Activated T-helper 17 cell treated with anti-CD3 and anti-CD28 coated beads, Interleukin-2, amount 50 U/mL, for 72 hours (primary cell): Measurements from ENCODE around the gene LRRC46. TPM values are rescaled to one million over a fixed set of nuclear protein-coding genes. Genes with fewer than 3 reads are reported as not detected.

Experiments
- ATAC-seq: fragments of 150-1000 bp; cut with Tn5 transposase; replicated peaks from 2 replicates; pipeline ENCODE4 v1.10.0; 2021; ENCODE audit warnings: mild to moderate bottlenecking, moderate library complexity
- H3K27ac Mint-ChIP-seq: one replicate; pipeline ENCODE4 v1.8.0; 2022; ENCODE audit warnings: mixed read lengths
- H3K27me3 Mint-ChIP-seq: one replicate; pipeline ENCODE4 v1.8.0; 2022; ENCODE audit warnings: mixed read lengths
- H3K36me3 Mint-ChIP-seq: one replicate; pipeline ENCODE4 v1.8.0; 2022; ENCODE audit warnings: low read depth, mild to moderate bottlenecking, mixed read lengths
- H3K4me1 Mint-ChIP-seq: one replicate; pipeline ENCODE4 v1.8.0; 2022; ENCODE audit warnings: mixed read lengths
- H3K4me3 Mint-ChIP-seq: one replicate; pipeline ENCODE4 v1.8.0; 2022; ENCODE audit warnings: mild to moderate bottlenecking, mixed read lengths
- H3K9me3 Mint-ChIP-seq: one replicate; pipeline ENCODE4 v1.8.0; 2022; ENCODE audit warnings: mixed read lengths
- total RNA-seq, 2 donors: library from RNA; stranded (reverse); gene quantifications; one replicate each; pipeline ENCODE4 v1.2.3, GENCODE V29; 2022

LRRC46 gene
- total RNA-seq = under 1 TPM; 0.58 to 0.61 TPM

- Mint-ChIP-seq H3K4me1 (peaks cover 38% of the 10 kb centered on the region), H3K27ac (peak within 1 kb of the TSS; percentile 96), H3K36me3 (peaks cover 48% of the 10 kb centered on the region), H3K27me3 (no peaks in the 10 kb centered on the region), H3K4me3 (peak within 1 kb of the TSS; percentile 98), H3K9me3 (no peaks in the 10 kb centered on the region)
- ATAC-seq = peak; percentile 87
Measured at GRCh38 chr17:47831003-47831933, at the start of gene LRRC46, which contains the start of gene MRPL10. LRRC46 (plus strand) TSS chr17:47831670; CDS start chr17:47831990, 320 bp downstream. MRPL10 (minus strand) TSS chr17:47831541; CDS start chr17:47831511, 30 bp downstream.

- H3K4me3 Mint-ChIP-seq = no peak overlapping the region
- peaks cover 39% of the 10 kb centered on the region for H3K27me3 Mint-ChIP-seq
- H3K9me3 Mint-ChIP-seq = no peaks in the 10 kb centered on the region
- ATAC-seq = no peak
- no peaks in the 10 kb centered on the region for H3K4me1 Mint-ChIP-seq
- no peaks in the 10 kb centered on the region for H3K36me3 Mint-ChIP-seq
- no peak overlapping the region for H3K27ac Mint-ChIP-seq
Measured at GRCh38 chr17:47785538-47786123, 45.8 kb upstream of the LRRC46 start.

- Mint-ChIP-seq H3K27ac (no peak overlapping the region), H3K4me1 (no peaks in the 10 kb centered on the region), H3K36me3 (no peaks in the 10 kb centered on the region), H3K9me3 (no peaks in the 10 kb centered on the region), H3K4me3 (peak overlapping the region; percentile 70), H3K27me3 (peaks cover 44% of the 10 kb centered on the region)
- peak; percentile 97 for ATAC-seq
Measured at GRCh38 chr17:47789611-47790561, 41.6 kb upstream of the LRRC46 start.

- H3K9me3 Mint-ChIP-seq = no peaks in the 10 kb centered on the region
- H3K27me3 Mint-ChIP-seq = peaks cover 48% of the 10 kb centered on the region
- peak overlapping the region; percentile 70 for H3K4me3 Mint-ChIP-seq
- H3K4me1 Mint-ChIP-seq = no peaks in the 10 kb centered on the region
- ATAC-seq = no peak
- peak overlapping the region; percentile 46 for H3K27ac Mint-ChIP-seq
- no peaks in the 10 kb centered on the region for H3K36me3 Mint-ChIP-seq
Measured at GRCh38 chr17:47791025-47791424, 40.4 kb upstream of the LRRC46 start.

- peaks cover 50% of the 10 kb centered on the region for H3K27me3 Mint-ChIP-seq
- H3K9me3 Mint-ChIP-seq = no peaks in the 10 kb centered on the region
- ATAC-seq = no peak
- no peaks in the 10 kb centered on the region for H3K36me3 Mint-ChIP-seq
- no peak overlapping the region for H3K4me3 Mint-ChIP-seq
- H3K27ac Mint-ChIP-seq = no peak overlapping the region
- H3K4me1 Mint-ChIP-seq = no peaks in the 10 kb centered on the region
Measured at GRCh38 chr17:47792457-47792856, 39.0 kb upstream of the LRRC46 start.

GRCh38 chr17:47792979-47793378 lies 38.5 kb upstream of the LRRC46 start:
- Mint-ChIP-seq H3K27me3 (peaks cover 51% of the 10 kb centered on the region), H3K9me3 (no peaks in the 10 kb centered on the region), H3K4me1 (no peaks in the 10 kb centered on the region), H3K4me3 (no peak overlapping the region), H3K36me3 (no peaks in the 10 kb centered on the region), H3K27ac (no peak overlapping the region)
- ATAC-seq = no peak

- no peaks in the 10 kb centered on the region for H3K4me1 Mint-ChIP-seq
- H3K36me3 Mint-ChIP-seq = no peaks in the 10 kb centered on the region
- H3K4me3 Mint-ChIP-seq = no peak overlapping the region
- H3K27me3 Mint-ChIP-seq = peaks cover 22% of the 10 kb centered on the region
- H3K9me3 Mint-ChIP-seq = no peaks in the 10 kb centered on the region
- ATAC-seq = no peak
- no peak overlapping the region for H3K27ac Mint-ChIP-seq
Measured at GRCh38 chr17:47797797-47798196, 33.7 kb upstream of the LRRC46 start.

- Mint-ChIP-seq H3K27ac (no peak overlapping the region), H3K9me3 (no peaks in the 10 kb centered on the region), H3K27me3 (peaks cover 8% of the 10 kb centered on the region), H3K4me3 (no peak overlapping the region), H3K36me3 (no peaks in the 10 kb centered on the region), H3K4me1 (no peaks in the 10 kb centered on the region)
- no peak for ATAC-seq
Measured at GRCh38 chr17:47800686-47801085, 30.8 kb upstream of the LRRC46 start.

- ATAC-seq = no peak
- H3K27ac Mint-ChIP-seq = no peak overlapping the region
- H3K9me3 Mint-ChIP-seq = no peaks in the 10 kb centered on the region
- H3K36me3 Mint-ChIP-seq = no peaks in the 10 kb centered on the region
- no peaks in the 10 kb centered on the region for H3K4me1 Mint-ChIP-seq
- H3K27me3 Mint-ChIP-seq = peaks cover 8% of the 10 kb centered on the region
- no peak overlapping the region for H3K4me3 Mint-ChIP-seq
Measured at GRCh38 chr17:47801176-47801765, 30.2 kb upstream of the LRRC46 start.

GRCh38 chr17:47801906-47802305 lies 29.6 kb upstream of the LRRC46 start:
- Mint-ChIP-seq H3K4me1 (no peaks in the 10 kb centered on the region), H3K9me3 (no peaks in the 10 kb centered on the region), H3K4me3 (no peak overlapping the region), H3K27me3 (peaks cover 8% of the 10 kb centered on the region), H3K36me3 (no peaks in the 10 kb centered on the region), H3K27ac (no peak overlapping the region)
- no peak for ATAC-seq

GRCh38 chr17:47802341-47803022 lies 29.0 kb upstream of the LRRC46 start:
- no peaks in the 10 kb centered on the region for H3K4me1 Mint-ChIP-seq
- peak; percentile 91 for ATAC-seq
- no peaks in the 10 kb centered on the region for H3K9me3 Mint-ChIP-seq
- H3K27ac Mint-ChIP-seq = no peak overlapping the region
- H3K27me3 Mint-ChIP-seq = peaks cover 6% of the 10 kb centered on the region
- H3K36me3 Mint-ChIP-seq = peaks cover 4% of the 10 kb centered on the region
- H3K4me3 Mint-ChIP-seq = no peak overlapping the region

GRCh38 chr17:47803201-47803600 lies 28.3 kb upstream of the LRRC46 start:
- Mint-ChIP-seq H3K4me3 (no peak overlapping the region), H3K4me1 (no peaks in the 10 kb centered on the region), H3K9me3 (no peaks in the 10 kb centered on the region), H3K36me3 (peaks cover 10% of the 10 kb centered on the region), H3K27me3 (no peaks in the 10 kb centered on the region), H3K27ac (no peak overlapping the region)
- ATAC-seq = no peak

GRCh38 chr17:47803751-47804150 lies 27.7 kb upstream of the LRRC46 start:
- no peak overlapping the region for H3K27ac Mint-ChIP-seq
- H3K27me3 Mint-ChIP-seq = no peaks in the 10 kb centered on the region
- H3K4me1 Mint-ChIP-seq = no peaks in the 10 kb centered on the region

More at GRCh38 chr17:47803751-47804150, 27.7 kb upstream of the LRRC46 start:
- ATAC-seq = no peak
- no peak overlapping the region for H3K4me3 Mint-ChIP-seq
- no peaks in the 10 kb centered on the region for H3K9me3 Mint-ChIP-seq
- H3K36me3 Mint-ChIP-seq = peaks cover 15% of the 10 kb centered on the region
